ENCODE measurements around the gene STX8.
"Not testable (repeated sequence)": the region's sequence is repeated elsewhere in the genome, so short reads cannot be mapped to it uniquely, and the experiment has no call there.

The STX8 gene

GRCh38 chr17:9266031-9266680, 309.5 kb downstream of the STX8 start:
- no peak for DNase-seq (ENCODE audit: low read depth in 2 of 2)

DNA sequence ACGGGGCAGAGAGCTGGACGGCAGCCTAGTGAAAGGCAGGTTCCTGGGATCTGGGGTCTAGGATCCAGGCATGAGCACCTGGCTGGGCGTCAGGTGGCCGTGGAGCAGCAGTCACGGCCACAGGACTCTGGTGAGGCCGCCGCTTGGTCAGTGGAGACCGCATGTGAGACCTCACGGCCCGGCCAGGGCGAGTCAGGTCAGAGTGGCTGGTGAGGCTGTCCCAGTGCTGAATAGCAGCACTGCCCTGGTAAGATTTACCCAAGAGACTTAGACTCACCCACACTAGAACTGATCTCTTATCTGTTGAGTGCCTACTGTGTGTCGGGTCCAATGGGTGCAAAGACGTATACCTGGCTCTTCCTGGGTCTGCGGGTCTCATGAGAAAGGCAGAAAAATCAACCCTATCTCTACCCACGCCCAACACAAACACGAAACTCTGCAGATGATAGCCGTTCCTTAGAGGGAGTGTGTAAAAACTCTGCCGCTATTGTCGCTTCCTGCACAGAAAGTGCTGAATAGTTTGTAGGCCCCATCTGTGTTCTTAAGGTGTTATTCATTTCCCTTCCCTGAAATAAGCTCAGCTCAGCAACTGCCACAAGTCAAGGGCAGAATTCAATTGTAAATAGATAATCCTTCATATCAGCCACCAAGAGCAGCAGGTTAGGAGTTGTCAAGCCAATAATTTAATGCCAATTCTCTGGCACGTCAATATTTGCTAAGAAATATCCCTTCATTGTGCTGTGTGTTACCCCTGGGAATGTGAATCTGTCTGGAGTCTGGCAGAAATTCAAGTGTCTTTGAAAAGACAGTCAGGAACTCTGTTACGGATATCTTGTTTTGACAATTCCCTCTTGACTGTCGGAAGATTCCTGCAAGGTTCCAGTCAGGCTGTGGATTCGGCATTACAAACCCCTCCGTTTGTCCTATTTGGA, 314.3 kb downstream of the STX8 start:
- no peak for DNase-seq (ENCODE audit: low read depth in 2 of 2)

DNA sequence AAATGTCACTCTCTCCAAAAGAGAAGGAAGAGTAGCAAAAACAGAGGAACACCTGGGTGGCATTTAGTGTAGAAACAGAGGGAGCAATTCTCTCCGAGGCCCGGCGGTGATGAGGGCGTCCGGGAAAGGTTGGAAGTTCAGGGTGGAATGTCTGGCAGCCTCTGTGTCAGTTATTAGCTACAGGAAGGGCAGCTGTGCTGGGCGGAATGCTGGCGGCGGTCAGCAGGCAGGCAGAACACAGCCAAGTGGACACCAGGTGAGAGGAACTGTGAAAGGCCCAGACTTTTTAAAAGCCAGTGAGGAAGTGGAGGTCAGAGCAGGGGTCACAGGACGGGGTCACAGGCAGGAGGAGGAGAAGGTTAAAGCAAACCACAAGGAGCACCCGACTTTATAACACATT, 316.2 kb downstream of the STX8 start:
- DNase-seq (ENCODE audit: low read depth in 2 of 2) = no peak

DNA sequence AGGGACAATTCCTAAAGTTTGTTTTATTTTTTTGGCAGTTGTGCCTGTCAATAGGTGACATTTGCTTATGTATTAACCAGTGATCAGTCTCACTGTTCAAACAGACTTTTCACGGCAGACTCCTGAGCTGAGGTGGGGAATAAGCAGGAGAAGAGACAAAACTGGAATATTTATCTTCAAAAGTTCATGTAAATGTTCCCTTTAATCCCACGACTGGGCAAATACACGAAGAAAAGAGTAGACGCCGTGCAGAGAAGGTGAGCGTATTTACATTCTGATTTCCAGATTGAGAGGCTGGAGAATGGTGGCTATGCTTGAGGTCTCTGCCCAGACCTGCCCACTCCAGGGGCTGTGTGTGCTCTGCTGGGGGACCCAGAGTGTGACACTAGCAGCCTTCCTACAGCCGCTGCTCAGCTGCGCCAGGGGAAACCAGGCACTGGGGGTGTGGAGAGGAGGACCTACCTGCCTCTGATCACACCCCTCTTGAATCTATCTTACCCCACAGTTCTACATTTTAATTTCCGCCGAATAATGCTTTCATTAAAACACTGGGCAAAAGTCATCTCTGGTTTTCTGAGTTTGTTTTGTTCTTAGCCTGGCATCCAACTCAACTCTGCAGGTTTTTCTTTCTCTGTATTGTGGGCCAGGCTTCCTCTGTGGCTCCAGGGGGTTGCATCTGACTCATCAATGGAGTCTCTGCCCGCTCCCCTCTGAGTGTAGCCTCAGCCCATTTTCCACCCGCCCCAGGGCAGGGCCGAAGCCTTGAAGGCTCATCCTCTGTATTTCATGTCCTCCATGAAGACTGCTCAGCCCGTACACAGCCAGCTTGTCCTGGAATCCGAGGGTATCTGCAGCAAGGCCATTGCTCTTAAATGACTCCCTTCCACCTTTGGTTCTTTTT, 317.3 kb downstream of the STX8 start:
- DNase-seq (ENCODE audit: low read depth in 2 of 2) = no peak

- DNase-seq (ENCODE audit: low read depth in 2 of 2) = not testable (repeated sequence)
Observed at GRCh38 chr17:9257630-9257965, 318.0 kb downstream of the STX8 start.

- DNase-seq (ENCODE audit: low read depth in 2 of 2) = no peak
Observed at GRCh38 chr17:9256751-9257629, 318.6 kb downstream of the STX8 start.

GRCh38 chr17:9256361-9256750, 319.3 kb downstream of the STX8 start:
- DNase-seq (ENCODE audit: low read depth in 2 of 2) = no peak

GRCh38 chr17:9255833-9256232, 319.8 kb downstream of the STX8 start:
- no peak for DNase-seq (ENCODE audit: low read depth in 2 of 2)

- DNase-seq (ENCODE audit: low read depth in 2 of 2) = no peak
Observed at GRCh38 chr17:9254841-9255240, 320.8 kb downstream of the STX8 start.

DNA sequence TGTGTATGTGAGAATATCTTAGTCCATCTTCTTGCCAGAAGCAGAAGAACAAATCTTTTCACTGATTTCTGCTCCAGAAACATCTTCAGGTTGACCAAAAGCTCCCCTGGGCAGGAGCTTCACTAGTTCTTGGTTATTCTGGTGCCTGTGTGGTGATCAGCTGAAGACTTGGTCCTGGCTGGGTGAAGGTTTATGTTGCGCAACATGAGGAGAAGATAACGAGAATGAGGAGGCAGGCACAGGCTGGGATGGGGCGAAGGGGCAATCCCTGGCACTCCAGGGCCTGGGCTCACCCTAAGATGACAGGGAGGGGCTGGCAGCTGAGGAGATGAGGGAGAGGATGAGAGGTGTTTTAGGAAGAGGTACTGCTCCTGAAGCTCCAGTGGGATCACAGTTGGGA, 322.3 kb downstream of the STX8 start:
- no peak for DNase-seq (ENCODE audit: low read depth in 2 of 2)

GRCh38 chr17:9251273-9251672, 324.3 kb downstream of the STX8 start:
- no peak for DNase-seq (ENCODE audit: low read depth in 2 of 2)

- DNase-seq (ENCODE audit: low read depth in 2 of 2) = no peak
Observed at GRCh38 chr17:9249245-9249953, 326.2 kb downstream of the STX8 start.

DNA sequence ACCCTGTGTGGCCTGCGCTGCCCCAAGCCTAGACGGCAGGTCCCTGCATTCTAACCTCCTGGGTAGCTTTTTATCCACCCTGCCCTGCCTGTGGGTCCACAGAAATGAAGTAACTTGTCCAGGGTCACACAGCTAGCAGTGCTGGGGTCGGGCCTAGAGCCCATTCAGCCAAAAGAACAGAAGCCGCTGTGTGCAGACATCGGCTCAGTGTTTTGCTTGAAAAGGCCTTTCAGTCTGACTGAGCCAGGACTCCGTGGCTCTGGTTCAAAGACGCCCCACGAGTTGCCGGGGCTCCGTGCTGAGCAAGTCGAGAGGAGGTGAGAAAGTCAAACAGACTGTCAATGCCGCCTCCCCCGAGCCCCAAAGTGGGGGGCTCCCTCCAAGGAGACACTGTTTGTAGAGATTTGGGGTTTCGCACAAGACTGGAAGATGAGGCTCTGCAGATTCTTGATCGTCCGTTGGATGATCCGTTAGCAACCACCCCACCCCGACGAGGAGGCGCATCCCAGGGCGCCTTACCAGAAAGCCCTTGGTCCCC, 328.1 kb downstream of the STX8 start:
- no peak for DNase-seq (ENCODE audit: low read depth in 2 of 2)

DNA sequence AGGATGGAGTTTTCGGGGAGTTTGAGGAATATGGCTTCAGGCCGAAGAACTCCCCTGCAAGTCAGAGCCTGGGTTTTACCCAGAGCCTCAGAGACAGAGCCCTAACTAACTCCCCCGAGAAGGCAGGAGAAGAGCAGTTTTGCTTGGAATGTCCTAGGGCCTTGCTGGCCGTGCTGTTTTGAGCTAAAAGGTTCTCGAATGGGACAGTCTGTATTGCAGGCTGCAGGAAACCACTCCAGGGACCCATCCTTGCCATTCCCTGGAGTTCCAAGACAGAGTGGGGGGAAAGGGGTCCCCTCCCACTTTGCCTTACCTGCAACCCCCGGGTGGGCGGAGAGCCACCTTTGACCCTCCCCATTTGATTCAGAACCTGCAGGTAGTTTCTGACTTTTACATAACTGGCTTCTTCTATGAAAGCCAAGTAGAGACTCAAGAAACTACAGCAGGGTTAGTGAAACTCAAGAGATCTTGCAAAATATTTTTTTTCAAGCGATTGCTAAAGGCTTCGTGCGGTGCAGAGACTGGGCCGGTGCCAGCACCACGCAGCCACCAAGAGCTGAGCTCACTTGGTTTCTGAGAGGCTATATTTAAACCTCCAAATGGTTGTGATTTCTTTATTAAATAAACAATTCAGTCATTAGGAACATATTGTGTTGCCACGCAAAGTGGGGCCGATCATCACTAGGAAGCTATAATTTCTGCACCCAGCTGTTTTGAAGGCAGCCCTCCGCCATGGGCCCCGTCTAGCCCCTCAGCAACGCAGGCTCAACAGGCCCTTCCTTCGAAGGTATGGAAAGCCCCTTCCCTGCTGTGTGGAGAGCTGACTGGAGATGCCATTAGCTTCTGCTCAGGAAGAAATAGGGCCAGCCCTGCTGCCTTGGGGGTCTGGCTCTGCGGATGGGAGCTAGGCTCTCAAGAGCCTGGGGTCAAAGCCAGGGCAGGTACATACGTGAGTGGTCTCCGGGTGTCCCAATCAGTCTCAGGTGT, 331.3 kb downstream of the STX8 start:
- no peak for DNase-seq (ENCODE audit: low read depth in 2 of 2)

DNA sequence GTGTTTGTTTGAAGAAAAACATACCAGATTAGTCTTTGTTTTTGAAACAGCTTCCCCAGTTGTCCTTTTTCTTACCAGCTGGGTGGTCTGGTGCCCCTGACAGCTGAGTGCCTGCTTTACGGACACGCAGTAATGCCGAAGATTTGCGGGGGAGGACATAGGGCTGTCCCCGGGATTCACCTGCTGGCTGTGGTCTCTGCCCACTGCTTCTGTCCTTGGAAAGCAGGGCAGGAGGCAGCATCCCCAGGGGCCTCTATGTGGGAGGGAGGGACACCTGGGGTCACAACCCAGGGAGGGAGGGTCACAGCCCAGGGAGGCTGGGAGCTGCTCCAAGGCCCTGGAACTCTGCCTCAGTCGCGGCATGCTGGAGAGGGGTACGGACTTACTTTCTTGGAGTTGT, 332.6 kb downstream of the STX8 start:
- no peak for DNase-seq (ENCODE audit: low read depth in 2 of 2)

GRCh38 chr17:9242497-9242881, 333.1 kb downstream of the STX8 start:
- DNase-seq (ENCODE audit: low read depth in 2 of 2) = no peak

DNA sequence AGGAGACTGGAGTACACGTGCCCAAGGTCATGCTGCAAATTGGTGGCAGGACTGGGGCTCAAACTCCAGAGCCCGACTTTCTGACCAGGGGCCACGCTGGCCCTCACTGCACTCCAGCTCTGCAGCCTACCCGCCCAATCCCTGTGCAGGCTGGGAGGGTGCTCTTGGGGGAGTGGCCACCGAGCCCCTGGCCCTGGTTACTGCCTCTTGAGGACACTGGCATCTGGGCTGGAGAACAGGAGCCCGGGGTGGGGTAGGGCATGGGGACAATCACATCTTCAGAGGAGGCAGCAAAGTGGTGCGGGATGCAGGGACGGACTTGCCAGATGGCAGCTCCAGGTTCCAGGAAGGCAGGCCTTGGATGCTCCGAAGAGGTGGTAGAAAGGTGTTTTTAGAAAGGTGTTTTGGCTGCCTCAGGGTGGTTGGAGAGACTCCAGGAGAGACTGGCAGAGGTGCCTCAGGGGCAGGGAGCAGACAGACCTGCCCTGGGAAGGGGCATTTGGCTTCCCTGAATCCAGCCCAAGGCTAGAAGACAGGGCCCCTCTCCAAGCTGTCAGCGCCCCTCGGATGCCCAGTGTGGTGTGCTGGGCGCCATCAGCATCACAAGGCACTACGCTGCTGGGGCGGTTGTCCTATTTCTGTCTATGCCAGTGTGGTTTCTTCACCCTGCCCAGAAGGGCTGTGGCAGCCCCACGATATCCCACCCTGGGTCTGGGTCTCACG, 333.7 kb downstream of the STX8 start:
- DNase-seq (ENCODE audit: low read depth in 2 of 2) = no peak

- no peak for DNase-seq (ENCODE audit: low read depth in 2 of 2)
Observed at GRCh38 chr17:9241371-9241712, 334.3 kb downstream of the STX8 start.

All from stimulated activated CD4-positive, alpha-beta T cell treated with anti-CD3 and anti-CD28 coated beads, Interleukin-15, amount 100 ng/mL, for 48 hours (primary cell).